GM13977 (cell line): Measurements from ENCODE around the gene AKR7A3.

Experiments used
- DNase-seq: peaks from one replicate; pipeline ENCODE4 v3.0.0; 2012; ENCODE audit warnings: low spot score
- CTCF ChIP-seq: IDR thresholded peaks from 2 replicates; pipeline ENCODE4 v1.5.1; 2012; ENCODE audit warnings: mild to moderate bottlenecking, control low read depth; ENCODE audit not compliant: insufficient read depth; ENCODE audit errors: extremely low read depth, missing control alignments
- in situ Hi-C: fragments of 300-500 bp; cut with MboI; formaldehyde crosslinking; loops from one replicate; pipeline ENCODE4 v1.12.0; 2022; ENCODE audit warnings: low sequenced_read_pairs, low pct_unique_long_range_greater_than_20kb, mixed read lengths, inconsistent platforms; ENCODE audit not compliant: unreplicated experiment

Gene AKR7A3

GRCh38 chr1:19251305-19252196, 37.0 kb downstream of the AKR7A3 start, which contains the start of the genes EMC1 and MRTO4:
EMC1 (minus strand) TSS chr1:19251524; CDS start chr1:19251509, 15 bp downstream.
MRTO4 (plus strand) TSS chr1:19251805; CDS start chr1:19251836, 31 bp downstream.
- no peak for TF ChIP-seq CTCF
- peak; percentile 95 for DNase-seq
- in situ Hi-C loops = no loop called here

- no peak for DNase-seq
- in situ Hi-C loops = no loop called here
- TF ChIP-seq CTCF = no peak
These were observed 37.8 kb downstream of the AKR7A3 start for GRCh38 chr1:19250629-19251304.

GRCh38 chr1:19240673-19241538, 47.7 kb downstream of the AKR7A3 start:
- in situ Hi-C loops = no loop called here
- TF ChIP-seq CTCF = peak; percentile 96
- DNase-seq = peak; percentile 79

- in situ Hi-C loops = no loop called here
- DNase-seq = no peak
These were observed 48.7 kb downstream of the AKR7A3 start for GRCh38 chr1:19239876-19240275.

GRCh38 chr1:19234224-19234623, 54.3 kb downstream of the AKR7A3 start:
- TF ChIP-seq CTCF = no peak
- DNase-seq = no peak
- in situ Hi-C loops = no loop called here

More at GRCh38 chr1:19239876-19240275, 48.7 kb downstream of the AKR7A3 start:
- TF ChIP-seq CTCF = no peak
